Measurements from ENCODE around the gene MAPKAPK2.

MAPKAPK2 gene

GRCh38 chr1:206653715-206654459 lies 30.8 kb upstream of the MAPKAPK2 start:
- no peak for TF ChIP-seq GATA1 (IDR thresholded peaks at IDR 0.05; ENCODE audit: low read depth, low read length)
- TF ChIP-seq POLR2A (IDR thresholded peaks at IDR 0.05; ENCODE audit: low read length) = no peak
- no peak for DNase-seq

GRCh38 chr1:206654828-206655227 lies 29.9 kb upstream of the MAPKAPK2 start:
- DNase-seq = no peak
- TF ChIP-seq GATA1 (IDR thresholded peaks at IDR 0.05; ENCODE audit: low read depth, low read length) (no peak), POLR2A (IDR thresholded peaks at IDR 0.05; ENCODE audit: low read length) (no peak)

GRCh38 chr1:206655471-206655882 lies 29.2 kb upstream of the MAPKAPK2 start:
- TF ChIP-seq POLR2A (IDR thresholded peaks at IDR 0.05; ENCODE audit: low read length) (no peak), GATA1 (IDR thresholded peaks at IDR 0.05; ENCODE audit: low read depth, low read length) (no peak)
- peak in 1 of 2 experiments; percentile 12 for DNase-seq

- no peak for DNase-seq
- TF ChIP-seq POLR2A (IDR thresholded peaks at IDR 0.05; ENCODE audit: low read length) = no peak
- no peak for TF ChIP-seq GATA1 (IDR thresholded peaks at IDR 0.05; ENCODE audit: low read depth, low read length)
These were observed 27.8 kb upstream of the MAPKAPK2 start for GRCh38 chr1:206656936-206657335.

GRCh38 chr1:206657751-206658150 lies 27.0 kb upstream of the MAPKAPK2 start:
- TF ChIP-seq GATA1 (IDR thresholded peaks at IDR 0.05; ENCODE audit: low read depth, low read length) (no peak), POLR2A (IDR thresholded peaks at IDR 0.05; ENCODE audit: low read length) (no peak)

GRCh38 chr1:206658264-206658980 lies 26.3 kb upstream of the MAPKAPK2 start:
- DNase-seq = peak; percentile 73 to 77
- TF ChIP-seq POLR2A (IDR thresholded peaks at IDR 0.05; ENCODE audit: low read length) = peak; percentile 13
- no peak for TF ChIP-seq GATA1 (IDR thresholded peaks at IDR 0.05; ENCODE audit: low read depth, low read length)

More at GRCh38 chr1:206657751-206658150, 27.0 kb upstream of the MAPKAPK2 start:
- DNase-seq = no peak

- no peak for TF ChIP-seq GATA1 (IDR thresholded peaks at IDR 0.05; ENCODE audit: low read depth, low read length)
- TF ChIP-seq POLR2A (IDR thresholded peaks at IDR 0.05; ENCODE audit: low read length) = no peak
- no peak for DNase-seq
These were observed 25.8 kb upstream of the MAPKAPK2 start for GRCh38 chr1:206658981-206659273.

GRCh38 chr1:206660136-206660535 lies 24.6 kb upstream of the MAPKAPK2 start:
- no peak for TF ChIP-seq POLR2A (IDR thresholded peaks at IDR 0.05; ENCODE audit: low read length)
- TF ChIP-seq GATA1 (IDR thresholded peaks at IDR 0.05; ENCODE audit: low read depth, low read length) = no peak
- DNase-seq = no peak

GRCh38 chr1:206661161-206661820 lies 23.4 kb upstream of the MAPKAPK2 start:
- TF ChIP-seq POLR2A (IDR thresholded peaks at IDR 0.05; ENCODE audit: low read length) (no peak), GATA1 (IDR thresholded peaks at IDR 0.05; ENCODE audit: low read depth, low read length) (no peak)
- DNase-seq = no peak

GRCh38 chr1:206662396-206663092 lies 22.2 kb upstream of the MAPKAPK2 start:
- no peak for TF ChIP-seq POLR2A (IDR thresholded peaks at IDR 0.05; ENCODE audit: low read length)
- TF ChIP-seq GATA1 (IDR thresholded peaks at IDR 0.05; ENCODE audit: low read depth, low read length) = no peak
- DNase-seq = no peak

- no peak for TF ChIP-seq POLR2A (IDR thresholded peaks at IDR 0.05; ENCODE audit: low read length)
- no peak for TF ChIP-seq GATA1 (IDR thresholded peaks at IDR 0.05; ENCODE audit: low read depth, low read length)
- DNase-seq = no peak
These were observed 21.3 kb upstream of the MAPKAPK2 start for GRCh38 chr1:206663362-206663761.

- peak; percentile 82 to 91 for DNase-seq
- no peak for TF ChIP-seq POLR2A (IDR thresholded peaks at IDR 0.05; ENCODE audit: low read length)
- TF ChIP-seq GATA1 (IDR thresholded peaks at IDR 0.05; ENCODE audit: low read depth, low read length) = no peak
These were observed 20.7 kb upstream of the MAPKAPK2 start for GRCh38 chr1:206663832-206664652.

- no peak for DNase-seq
- no peak for TF ChIP-seq GATA1 (IDR thresholded peaks at IDR 0.05; ENCODE audit: low read depth, low read length)
- no peak for TF ChIP-seq POLR2A (IDR thresholded peaks at IDR 0.05; ENCODE audit: low read length)
These were observed 20.0 kb upstream of the MAPKAPK2 start for GRCh38 chr1:206664740-206665139.
